HG02571 (cell line): ENCODE data around the gene RNF126.
"Not testable (repeated sequence)": the region's sequence is repeated elsewhere in the genome, so short reads cannot be mapped to it uniquely, and the experiment has no call there.

Experiments
- ATAC-seq: cut with Tn5 transposase; IDR thresholded peaks from one replicate; pipeline ENCODE4 v1.9.1; 2021; ENCODE audit warnings: mild to moderate bottlenecking, moderate library complexity; ENCODE audit not compliant: unreplicated experiment

The RNF126 gene

DNA sequence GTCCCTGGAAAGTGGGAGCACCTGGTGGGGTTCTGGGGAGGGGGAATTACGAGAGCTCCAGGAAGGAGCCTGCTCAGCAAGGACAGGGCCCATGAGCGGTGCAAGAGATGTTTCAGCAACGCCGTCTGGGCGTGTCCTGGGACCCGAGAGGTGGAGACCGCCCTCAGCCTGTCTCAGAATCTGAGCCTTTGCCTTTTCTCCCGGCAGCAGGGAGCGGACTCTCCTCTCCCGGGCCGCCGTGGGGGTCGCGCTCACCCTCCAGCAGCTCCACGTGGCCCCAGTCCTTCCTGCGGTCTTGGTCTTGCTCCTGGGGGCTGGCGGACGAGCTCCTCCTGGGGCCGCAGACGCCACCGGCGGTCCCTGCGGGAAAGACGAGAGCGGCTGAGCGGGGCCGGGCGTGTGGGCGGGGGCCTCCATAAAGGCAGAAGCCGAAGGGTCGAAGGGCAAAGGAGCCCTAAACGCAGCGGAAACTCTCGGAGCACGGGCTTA, 30.4 kb downstream of the RNF126 start:
- peak; percentile 19 for ATAC-seq

DNA sequence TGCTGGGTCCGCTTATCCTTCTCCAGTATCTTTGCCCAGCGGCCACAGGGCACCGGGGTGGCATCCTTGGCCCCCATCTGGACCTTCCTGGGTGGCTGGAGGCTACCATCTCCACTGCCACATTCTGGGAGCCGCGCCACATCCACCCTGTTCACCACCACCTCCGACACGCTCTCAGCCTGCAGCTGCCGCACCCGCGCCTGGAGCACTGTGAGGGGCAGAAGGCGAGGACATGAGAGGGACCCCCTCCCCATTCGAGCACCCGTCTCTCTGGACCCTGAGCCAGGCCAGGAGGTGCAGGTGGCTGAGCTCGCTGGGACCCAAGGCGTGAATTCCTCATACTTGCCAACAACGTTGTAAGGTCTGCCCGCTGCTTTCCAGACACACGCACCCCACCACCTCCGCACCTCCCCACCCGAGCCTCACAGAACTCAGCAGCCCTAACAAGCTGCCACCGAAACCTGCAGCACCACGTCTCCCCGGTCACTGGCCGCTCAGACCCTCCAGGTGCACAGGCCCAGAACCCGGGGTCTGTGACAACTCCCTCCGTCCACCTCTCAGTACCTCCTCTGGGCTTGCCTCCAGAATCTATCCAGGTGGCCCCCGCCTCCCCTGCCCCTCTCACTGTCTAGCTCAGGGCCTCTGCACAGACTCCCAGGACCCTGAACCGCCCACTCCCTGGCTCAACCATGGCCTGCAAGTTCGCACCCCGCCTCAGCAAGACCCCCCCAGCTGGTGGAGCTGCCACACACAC, 32.9 kb downstream of the RNF126 start:
- no peak for ATAC-seq

DNA sequence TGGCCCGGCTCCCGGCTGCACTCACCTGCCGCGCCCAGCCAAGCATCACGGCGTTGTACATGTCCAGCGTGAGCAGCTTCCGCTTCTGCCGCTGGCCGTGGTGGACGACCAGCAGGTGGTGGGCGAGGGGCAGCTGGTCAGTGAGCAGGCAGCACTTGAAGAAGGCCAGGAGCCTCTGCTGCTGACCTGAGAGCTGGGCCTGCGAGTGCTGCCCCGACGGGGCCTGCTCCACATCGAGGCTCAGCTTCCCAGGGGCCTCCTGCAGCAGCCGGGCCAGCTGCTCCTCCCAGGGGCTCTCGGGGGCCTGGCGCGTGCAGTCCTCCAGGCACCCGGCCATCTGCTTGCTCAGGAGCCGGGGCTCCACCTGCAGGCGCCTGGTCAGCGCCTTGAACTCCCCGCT, 33.5 kb downstream of the RNF126 start:
- ATAC-seq, result not testable (repeated sequence)

DNA sequence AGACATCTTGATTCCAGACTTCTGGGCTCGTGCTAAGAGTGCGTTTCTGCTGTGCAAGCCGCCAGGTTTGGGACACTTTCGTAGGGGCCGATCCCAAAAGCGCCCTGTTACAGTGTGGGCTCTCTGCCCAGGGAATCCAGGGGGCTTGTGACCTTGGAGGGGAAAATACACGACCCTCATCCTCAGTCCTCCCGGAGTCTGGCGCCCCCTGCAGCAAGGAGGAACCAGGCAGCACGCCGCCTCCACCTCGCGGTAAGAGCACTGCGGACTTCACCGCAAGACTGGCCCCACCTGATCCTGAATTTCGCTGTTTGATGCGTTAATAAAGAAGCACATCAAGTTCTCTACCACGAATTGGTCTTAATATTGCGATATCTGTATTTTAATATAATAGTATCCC, 34.8 kb downstream of the RNF126 start:
- no peak for ATAC-seq

DNA sequence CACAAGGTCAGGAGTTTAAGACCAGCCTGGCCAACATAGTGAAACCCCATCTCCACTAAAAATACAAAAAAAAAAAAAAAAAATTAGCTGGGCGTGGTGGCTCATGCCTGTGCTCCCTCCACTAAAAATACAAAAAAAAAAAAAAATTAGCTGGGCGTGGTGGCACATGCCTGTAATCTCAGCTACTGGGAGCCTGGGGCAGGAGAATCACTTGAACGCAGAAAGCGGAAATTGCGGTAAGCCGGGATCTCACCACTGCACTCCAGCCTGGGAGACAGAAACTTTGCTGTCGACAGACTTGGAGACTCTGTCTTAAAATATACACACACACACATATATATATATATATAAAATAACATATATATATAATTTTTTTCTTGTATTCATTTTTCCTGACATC, 36.4 kb downstream of the RNF126 start:
- not testable (repeated sequence) for ATAC-seq

DNA sequence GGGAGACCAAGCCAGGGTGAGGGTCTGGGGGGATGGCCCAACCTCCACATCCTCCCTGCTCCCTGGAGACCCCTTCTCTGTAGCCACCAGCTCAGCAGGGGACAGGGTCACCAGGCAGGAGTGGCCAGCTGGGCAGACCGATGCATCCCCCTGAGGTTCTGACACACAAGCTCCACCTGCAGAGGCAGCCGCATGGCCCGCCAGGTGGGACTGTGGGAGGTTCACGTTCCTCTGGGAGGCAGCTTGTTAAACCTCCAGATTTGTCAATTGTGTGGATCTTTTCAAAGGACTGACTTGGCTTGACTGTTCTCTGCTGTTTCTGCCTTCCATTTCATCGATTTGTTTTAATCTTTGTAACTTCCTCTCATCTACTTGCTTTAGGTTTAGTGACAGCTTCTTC, 37.8 kb downstream of the RNF126 start:
- ATAC-seq, result no peak

DNA sequence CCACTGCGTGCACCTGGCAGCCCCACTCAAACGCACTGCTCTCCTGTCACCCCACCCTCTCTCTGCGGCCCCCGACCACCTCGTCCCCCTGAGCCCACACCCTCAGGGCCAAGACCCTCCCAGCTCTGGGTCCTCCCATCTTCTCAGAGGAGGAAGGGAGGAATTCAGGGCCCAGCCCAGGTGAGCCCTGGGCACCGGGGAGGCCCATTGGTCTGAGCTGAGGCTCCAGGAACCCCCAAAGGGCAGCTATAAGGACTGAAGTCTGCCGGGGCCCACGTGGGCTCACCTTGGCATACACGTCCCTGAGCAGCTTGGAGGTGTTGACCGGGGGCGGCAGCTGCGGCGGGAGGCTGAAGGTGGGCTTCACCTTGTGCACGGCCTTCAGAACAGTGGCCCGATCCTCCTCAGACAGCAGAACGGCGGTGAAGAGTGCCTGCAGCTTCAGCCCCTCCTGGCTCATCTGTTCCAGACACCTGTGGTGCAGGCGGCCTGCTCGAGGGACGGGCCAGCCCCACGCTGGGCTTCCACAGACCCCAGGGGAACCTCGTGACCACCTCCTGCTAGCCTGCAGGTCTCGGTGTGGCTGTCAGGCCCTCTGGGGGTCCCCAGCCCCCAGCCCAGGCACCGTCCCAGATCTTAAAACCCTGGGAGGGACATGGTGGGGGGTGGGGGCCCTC, 38.4 kb downstream of the RNF126 start:
- ATAC-seq, result no peak

DNA sequence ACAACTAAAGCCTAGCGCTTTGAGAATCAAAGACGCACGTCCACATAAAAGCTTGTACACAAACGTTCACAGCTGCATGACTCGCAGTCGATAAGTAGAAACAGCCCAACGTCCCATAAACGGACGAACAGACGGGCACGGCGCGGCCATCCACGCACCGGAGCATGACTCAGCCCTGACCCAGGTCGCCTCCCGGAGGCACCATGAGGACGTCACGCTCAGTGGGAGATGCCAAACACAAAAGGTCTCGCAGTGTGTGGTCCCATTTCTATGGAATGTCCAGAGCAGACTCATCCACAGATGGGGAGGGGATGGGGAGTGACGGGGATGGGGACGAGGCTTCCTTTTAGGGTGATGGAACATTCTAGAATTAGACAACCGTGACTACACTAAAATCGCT, 39.0 kb downstream of the RNF126 start:
- no peak for ATAC-seq

DNA sequence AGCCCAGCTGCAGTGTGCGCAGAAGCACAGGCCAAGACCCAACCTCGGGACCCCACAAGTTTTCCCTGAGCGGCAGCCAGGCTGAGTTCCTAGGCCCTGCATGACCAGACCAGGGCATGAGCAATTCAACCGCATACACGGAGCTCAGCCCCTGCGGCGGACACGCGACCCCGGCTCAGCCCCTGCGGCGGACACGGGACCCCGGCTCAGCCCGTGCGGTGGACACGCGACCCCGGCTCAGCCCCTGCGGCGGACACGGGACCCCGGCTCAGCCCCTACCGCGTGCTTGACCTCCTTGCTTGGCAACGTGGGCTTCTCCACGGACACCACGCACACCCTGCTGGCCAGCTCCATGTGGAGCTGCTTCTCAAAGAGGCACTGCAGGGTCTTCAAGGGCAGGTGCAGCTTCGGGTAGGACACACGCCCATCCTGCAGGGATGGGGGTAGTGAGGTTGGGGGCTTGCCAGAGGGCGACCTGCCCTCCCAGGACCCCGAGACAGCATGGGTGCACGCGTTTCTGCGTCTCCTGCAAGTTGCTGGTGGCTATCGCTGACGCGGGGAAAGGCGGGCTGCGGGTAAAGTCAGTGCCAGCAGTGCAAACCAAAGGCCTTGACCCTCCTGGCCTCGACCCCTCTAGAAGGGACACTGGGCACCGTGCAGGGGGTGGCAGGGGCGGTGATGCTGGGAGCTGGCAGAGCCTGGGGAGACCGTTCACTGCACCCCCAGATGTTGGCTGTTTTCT, 39.7 kb downstream of the RNF126 start:
- ATAC-seq, result no peak

DNA sequence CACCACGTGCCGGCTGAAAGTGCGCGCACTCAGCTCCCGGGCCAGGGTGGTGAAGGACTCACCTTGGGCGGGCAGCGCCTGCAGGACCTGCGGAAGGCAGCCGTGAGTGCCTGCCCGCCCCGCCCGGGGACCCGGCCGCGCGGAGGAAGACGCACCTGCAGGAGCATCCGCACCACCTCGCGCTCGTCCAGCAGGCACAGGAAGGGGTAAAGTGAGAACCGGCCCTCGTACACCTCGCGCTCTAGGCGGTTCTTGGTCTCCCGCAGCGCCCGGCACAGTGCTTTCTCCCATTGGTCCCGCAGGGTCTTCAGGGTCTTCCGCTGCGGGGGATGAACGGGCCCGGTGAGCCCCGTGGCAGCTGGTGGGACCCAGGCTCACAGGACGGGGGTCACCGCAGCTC, 40.3 kb downstream of the RNF126 start:
- no peak for ATAC-seq

DNA sequence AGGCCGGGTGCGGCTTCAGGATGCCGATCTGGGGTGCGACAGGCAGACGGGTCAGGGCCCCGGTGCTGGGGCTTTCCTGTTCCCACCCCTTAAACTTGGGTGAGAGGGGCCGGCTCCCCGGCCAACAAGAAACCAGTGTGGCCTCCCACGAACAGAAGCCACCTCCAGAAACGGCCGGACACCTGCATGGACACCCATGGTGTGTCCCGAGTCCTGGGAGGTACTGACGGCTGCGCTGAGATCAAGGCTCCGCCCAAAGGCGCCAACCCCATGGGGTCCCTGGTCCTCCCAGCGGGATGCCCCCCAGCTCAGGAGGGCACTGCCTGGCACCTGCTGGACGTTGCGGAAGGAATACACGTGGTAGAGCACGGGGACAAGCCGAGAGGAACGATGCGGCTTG, 41.2 kb downstream of the RNF126 start:
- no peak for ATAC-seq

DNA sequence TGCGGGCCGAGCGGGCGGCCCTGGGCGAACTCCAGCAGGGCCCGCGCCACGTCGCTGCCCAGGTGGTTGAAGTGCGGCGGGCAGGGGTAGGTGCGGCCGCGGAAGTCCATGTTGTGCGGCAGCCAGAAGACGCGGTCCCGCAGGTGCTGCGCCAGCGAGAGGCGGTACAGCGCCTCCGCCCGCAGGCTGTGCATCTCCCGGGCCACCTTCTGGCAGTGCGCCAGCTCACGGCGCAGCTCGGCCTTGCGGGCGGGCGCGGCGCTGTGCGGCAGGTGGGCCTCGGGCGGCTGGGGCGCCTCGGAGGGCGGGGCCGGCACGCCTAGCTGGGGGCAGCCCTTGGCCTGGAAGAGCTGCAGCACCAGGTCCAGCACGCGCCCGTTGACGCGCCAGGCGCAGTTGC, 41.8 kb downstream of the RNF126 start:
- ATAC-seq, result not testable (repeated sequence)

DNA sequence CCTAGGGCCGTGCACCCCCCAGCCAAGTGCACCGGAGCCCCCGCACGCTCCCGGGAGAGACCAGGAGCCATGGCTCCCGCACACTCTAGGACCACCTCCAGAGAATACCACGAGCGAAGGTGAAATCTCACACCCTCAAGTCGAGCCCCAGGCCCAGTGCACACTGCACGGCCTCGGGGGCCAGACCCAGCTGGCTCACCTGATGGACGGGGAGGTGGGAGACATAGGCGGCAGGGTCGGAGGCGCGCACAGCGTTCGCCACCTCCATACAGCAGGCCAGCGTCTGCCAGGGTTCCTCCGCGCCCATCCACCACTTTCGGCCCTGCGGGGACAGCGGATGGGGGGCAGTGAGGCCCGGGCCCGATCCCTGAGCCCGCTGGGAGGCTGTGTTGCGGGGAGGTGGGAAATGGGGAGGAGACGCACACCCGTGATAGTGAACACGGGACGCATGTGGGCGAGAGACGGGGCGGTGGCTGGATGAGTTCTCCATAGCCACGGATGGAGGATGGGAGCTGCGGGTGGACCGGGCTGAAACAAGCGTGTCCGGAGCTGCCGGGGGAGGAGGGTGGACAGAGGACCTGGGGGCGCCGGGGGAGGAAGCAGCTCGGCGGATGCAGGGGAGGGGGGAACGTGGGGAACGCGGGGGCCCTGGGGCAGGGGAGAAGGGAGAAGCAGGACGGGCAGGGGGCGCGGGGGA, 42.7 kb downstream of the RNF126 start:
- no peak for ATAC-seq

DNA sequence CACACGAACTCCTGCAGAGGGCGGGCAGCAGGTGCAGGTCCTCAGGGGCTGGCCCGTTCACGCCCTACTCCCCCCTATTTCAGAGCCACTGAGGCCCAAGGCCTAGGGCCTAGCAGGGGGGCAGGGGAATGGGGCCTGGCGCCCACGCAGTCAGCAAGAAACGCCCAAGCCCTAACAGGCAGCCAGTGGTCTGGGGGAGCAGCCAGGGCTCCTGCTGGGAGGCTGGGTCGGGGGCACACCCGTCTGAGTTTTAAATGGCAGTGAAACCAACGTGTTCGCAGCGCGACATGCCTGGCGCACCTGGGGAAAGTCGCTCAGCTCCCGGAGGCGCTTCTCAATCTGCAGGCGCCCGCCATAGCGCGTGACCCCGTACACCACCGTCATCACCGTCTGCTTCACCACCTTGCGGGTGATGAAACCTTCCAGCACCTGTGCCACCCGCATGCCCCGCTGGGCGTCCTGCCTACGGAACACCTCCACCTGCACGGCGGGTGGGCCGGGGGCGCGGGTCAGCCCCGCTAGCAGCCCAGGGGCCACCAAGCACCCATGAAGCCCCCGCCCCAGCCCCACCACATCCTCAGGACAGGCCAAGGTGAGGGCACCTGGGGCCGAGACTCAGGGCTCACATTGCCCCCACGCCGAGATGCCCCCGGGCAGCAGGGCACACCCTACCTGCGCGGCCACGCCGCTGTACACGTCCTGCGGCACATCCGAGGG, 43.6 kb downstream of the RNF126 start:
- no peak for ATAC-seq

DNA sequence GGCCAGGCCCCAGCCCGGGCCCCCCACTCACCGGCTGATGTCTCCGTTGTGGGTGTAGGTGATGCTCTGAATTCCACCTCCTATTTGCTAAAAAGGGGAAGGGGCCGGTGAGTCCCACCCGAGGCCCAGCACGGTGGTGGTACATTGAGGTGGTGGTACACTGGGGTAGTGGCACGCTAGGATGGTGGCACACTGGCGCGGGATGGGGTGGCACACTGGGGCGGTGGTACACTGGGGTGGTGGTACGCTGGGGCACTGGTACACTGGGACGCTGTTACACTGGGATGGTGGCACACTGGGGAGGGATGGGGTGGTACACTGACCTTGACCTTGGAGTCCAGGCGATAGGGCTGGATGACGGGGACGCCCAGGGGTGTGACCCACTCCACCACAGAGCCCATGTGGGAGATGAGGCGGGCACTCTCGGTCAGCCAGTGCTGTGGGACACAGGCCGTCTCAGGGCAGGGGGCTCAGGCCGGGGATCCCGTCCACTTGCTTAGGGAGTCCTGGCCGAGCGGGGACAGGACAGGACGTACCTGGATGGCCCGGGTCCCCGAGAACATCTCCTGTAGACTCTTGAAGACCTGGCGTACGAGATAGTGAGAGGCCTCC, 44.2 kb downstream of the RNF126 start:
- ATAC-seq, result no peak

DNA sequence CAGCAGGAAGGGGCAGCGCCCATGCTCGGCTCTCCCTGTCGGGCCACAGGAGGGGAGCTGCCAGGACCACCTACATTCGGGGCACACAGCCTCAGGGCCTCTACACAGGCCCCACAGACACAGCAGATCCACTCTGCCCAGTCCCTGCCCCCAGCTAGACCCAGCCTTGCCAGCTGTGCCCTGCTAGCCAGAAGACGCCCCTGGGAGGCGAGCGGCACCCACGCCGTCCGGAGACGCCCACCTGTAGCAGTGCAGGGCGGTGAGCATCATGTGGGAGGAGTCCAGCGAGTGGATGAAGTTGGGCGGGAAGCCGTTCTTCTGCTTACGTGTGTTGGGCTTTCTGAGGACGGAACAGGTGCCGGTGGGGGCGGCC, 44.8 kb downstream of the RNF126 start:
- no peak for ATAC-seq

DNA sequence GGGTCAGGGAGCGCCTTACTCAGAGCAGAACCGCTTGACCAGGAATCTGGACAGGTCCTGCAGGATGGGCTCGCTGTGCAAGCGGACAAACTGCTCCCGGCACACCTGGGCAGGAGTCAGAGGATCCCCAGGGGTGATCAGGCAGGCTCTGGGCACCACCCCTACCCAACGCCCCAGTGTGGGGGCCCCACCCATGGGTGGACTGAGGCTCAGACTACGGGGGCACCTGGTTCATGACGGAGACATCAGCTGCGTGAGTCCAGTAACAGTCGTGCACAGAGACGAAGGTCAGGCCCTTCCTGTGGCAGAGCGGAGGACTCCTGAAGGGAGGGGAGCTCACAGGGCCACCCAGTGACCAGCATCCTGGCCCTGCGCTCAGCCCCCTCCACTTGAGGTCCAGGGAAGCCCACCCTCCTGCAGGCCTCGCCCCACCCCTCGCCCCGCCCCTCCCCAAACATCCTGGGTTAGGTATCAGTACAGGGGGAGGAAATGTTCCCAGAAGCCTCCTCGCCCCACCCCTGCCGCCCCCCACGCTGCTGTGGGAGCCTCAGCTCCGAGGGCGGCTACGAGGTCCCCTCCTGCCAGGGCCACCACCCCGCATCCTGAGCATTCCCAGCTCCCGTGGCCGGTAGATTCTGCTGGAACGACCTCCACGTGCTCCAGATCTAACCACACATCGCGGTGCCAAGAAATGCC, 45.3 kb downstream of the RNF126 start:
- ATAC-seq, result no peak

DNA sequence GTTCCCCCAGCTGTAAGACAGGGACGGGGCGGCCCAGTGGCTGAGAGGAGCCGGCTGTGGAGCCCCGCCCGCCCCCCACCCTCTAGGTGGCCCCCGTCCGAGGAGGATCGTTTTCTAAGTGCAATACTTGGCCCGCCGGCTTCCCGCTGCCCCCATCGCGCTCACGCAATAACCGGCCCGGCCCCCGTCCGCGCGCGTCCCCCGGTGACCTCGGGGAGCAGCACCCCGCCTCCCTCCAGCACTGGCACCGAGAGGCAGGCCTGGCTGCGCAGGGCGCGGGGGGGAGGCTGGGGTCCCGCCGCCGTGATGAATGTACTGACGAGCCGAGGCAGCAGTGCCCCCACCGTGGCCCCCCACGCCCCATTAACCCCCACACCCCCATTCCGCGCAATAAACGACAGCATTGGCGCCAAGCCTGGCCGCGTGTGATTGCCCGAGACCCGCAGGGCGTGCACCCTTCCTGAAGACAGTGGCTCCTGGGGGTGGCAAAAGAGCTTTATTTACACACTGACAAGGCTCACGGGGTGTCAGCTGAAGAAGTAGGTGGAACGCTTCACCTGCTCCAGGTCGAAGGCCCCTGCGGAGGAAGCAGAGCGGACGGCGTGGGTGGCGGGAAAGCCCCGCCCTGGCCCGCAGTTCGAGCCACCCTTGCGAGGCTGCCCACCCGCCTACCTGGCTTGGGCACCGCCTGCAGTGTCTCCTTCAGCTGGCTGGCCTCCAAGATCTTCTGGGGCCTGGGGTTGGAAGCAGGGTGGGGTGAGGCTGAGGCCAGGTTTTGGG, 46.1 kb downstream of the RNF126 start:
- ATAC-seq, result no peak
